ENCODE data around the gene STIMATE. TPM values are rescaled to one million over a fixed set of nuclear protein-coding genes. Genes with fewer than 3 reads are reported as not detected.

The STIMATE gene
- total and polyA plus RNA-seq, 2 experiments from 2014 or later = 11.2 to 23.6 TPM

DNA sequence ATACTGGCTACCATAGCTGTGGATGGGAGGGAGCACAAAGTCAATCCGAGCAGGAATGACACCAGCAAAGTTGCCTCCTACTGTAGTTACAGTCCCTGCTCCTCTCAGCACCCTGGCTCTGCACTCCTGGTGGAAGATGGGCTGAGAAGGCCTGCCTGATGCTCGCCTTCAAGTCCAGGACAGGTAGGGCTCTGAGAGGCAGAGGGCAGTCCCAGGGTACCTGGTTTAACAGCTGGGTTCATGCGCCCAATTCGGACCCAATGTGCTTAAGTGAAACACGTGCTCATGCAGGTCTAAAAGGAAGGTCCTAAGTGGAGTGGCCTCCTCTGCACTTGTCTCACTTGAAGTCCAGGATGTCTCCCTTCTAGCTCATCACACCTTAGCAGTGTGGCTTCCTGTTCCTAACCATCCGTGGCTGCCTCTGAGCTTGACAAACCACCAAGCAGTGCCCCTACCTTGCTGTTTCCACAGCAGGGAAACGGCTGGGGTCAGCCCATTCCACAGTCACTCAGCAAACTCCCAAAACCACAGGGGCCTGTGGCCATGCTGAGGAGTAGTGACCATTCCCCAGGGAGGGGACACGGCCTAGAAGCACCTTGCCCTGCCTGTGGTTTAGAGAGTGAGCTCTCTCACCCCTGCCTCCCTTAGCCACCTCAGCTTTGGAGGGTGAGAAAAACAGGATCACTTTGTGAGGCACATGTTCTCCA, 58.6 kb downstream of the STIMATE start:
- peaks cover 15% of the 10 kb centered on the region for H3K4me1 Mint-ChIP-seq
- DNase-seq (ENCODE audit: low spot score) (no peak), ATAC-seq (no peak)
- Histone ChIP-seq H2AFZ (no peak overlapping the region), H4K20me1 (replicated peaks; ENCODE audit: insufficient read depth) (no peaks in the 10 kb centered on the region), H3K27ac (ENCODE audit: low read depth) (no peak overlapping the region), H3K9me2 (ENCODE audit: insufficient read depth) (no peaks in the 10 kb centered on the region), H3K4me3 (no peak overlapping the region), H3K27me3 (ENCODE audit: insufficient read depth) (no peaks in the 10 kb centered on the region), H3K4me1 (ENCODE audit: insufficient read depth) (no peaks in the 10 kb centered on the region), H3K36me3 (ENCODE audit: insufficient read depth) (no peaks in the 10 kb centered on the region; the same call in 1 of the 2 replicates), H3K79me2 (replicated peaks; ENCODE audit: insufficient read depth) (no peaks in the 10 kb centered on the region), H3F3A (replicated peaks; ENCODE audit: low read depth) (no peaks in the 10 kb centered on the region), H3K4me2 (no peak overlapping the region)
- TF ChIP-seq ZNF331 (CRISPR knock-in tag; IDR thresholded peaks at IDR 0.05; ENCODE audit: low read depth) (no peak), NANOG (IDR thresholded peaks at IDR 0.05; ENCODE audit: borderline replicate concordance) (no peak), POLR2AphosphoS5 (IDR thresholded peaks at IDR 0.05; ENCODE audit: low read depth) (no peak), EZH2 (IDR thresholded peaks at IDR 0.05; ENCODE audit: low read depth, unreplicated experiment) (no peak), EZH2phosphoT487 (IDR thresholded peaks at IDR 0.05; ENCODE audit: unreplicated experiment) (no peak), ZNF114 (CRISPR knock-in tag; IDR thresholded peaks at IDR 0.05) (no peak)
- TF ChIP-seq, protein P1, sequence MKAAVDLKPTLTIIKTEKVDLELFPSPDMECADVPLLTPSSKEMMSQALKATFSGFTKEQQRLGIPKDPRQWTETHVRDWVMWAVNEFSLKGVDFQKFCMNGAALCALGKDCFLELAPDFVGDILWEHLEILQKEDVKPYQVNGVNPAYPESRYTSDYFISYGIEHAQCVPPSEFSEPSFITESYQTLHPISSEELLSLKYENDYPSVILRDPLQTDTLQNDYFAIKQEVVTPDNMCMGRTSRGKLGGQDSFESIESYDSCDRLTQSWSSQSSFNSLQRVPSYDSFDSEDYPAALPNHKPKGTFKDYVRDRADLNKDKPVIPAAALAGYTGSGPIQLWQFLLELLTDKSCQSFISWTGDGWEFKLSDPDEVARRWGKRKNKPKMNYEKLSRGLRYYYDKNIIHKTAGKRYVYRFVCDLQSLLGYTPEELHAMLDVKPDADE (IDR thresholded peaks at IDR 0.05) = no peak
- TF ChIP-seq, protein P2, sequence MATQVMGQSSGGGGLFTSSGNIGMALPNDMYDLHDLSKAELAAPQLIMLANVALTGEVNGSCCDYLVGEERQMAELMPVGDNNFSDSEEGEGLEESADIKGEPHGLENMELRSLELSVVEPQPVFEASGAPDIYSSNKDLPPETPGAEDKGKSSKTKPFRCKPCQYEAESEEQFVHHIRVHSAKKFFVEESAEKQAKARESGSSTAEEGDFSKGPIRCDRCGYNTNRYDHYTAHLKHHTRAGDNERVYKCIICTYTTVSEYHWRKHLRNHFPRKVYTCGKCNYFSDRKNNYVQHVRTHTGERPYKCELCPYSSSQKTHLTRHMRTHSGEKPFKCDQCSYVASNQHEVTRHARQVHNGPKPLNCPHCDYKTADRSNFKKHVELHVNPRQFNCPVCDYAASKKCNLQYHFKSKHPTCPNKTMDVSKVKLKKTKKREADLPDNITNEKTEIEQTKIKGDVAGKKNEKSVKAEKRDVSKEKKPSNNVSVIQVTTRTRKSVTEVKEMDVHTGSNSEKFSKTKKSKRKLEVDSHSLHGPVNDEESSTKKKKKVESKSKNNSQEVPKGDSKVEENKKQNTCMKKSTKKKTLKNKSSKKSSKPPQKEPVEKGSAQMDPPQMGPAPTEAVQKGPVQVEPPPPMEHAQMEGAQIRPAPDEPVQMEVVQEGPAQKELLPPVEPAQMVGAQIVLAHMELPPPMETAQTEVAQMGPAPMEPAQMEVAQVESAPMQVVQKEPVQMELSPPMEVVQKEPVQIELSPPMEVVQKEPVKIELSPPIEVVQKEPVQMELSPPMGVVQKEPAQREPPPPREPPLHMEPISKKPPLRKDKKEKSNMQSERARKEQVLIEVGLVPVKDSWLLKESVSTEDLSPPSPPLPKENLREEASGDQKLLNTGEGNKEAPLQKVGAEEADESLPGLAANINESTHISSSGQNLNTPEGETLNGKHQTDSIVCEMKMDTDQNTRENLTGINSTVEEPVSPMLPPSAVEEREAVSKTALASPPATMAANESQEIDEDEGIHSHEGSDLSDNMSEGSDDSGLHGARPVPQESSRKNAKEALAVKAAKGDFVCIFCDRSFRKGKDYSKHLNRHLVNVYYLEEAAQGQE (IDR thresholded peaks at IDR 0.05; ENCODE audit: unreplicated experiment) = no peak
- no peak overlapping the region for H3K4me3 Mint-ChIP-seq
- H3K36me3 Mint-ChIP-seq (ENCODE audit: low read depth) = peaks cover 15% of the 10 kb centered on the region; the same call in 2 of the 3 replicates
- H3K27ac Mint-ChIP-seq = no peak overlapping the region
- H3K9me3 Mint-ChIP-seq = no peaks in the 10 kb centered on the region
- H3K27me3 Mint-ChIP-seq (ENCODE audit: insufficient read depth, low read depth, poor library complexity) = peaks cover 13% of the 10 kb centered on the region

DNA sequence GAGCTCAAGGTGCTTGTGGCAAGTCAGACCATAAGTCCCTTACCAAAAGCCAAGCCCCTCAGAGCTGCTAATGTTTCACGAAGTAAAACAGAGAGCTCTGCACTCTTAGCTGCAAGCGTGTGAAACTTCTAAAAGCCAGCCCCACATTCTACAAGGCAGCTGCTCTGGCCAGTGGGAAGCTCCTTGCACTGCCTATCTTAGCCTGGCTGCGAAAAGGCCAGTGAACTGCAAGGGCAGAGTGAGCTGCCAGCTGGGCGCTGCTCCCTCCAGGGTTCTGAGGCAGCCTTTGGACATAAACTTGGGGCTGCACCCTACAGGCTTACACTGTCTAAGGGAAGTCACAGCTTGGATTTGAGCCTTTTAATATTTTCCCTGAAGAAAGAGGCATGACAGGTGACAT, 60.4 kb downstream of the STIMATE start:
- no peaks in the 10 kb centered on the region for H3F3A ChIP-seq (replicated peaks; ENCODE audit: low read depth)
- H3K79me2 ChIP-seq (replicated peaks; ENCODE audit: insufficient read depth) = no peaks in the 10 kb centered on the region
- H3K27ac ChIP-seq (ENCODE audit: low read depth) = no peak overlapping the region
- DNase-seq (ENCODE audit: low spot score) = no peak
- peaks cover 23% of the 10 kb centered on the region for H3K4me1 Mint-ChIP-seq
- no peaks in the 10 kb centered on the region for H3K27me3 ChIP-seq (ENCODE audit: insufficient read depth)
- H3K27ac Mint-ChIP-seq = no peak overlapping the region
- no peak overlapping the region for H3K4me2 ChIP-seq
- no peaks in the 10 kb centered on the region for H3K4me1 ChIP-seq (ENCODE audit: insufficient read depth)
- ATAC-seq = no peak
- no peaks in the 10 kb centered on the region for H3K9me3 Mint-ChIP-seq
- no peaks in the 10 kb centered on the region for H4K20me1 ChIP-seq (replicated peaks; ENCODE audit: insufficient read depth)
- no peaks in the 10 kb centered on the region for H3K9me2 ChIP-seq (ENCODE audit: insufficient read depth)
- H3K27me3 Mint-ChIP-seq (ENCODE audit: insufficient read depth, low read depth, poor library complexity) = peaks cover 16% of the 10 kb centered on the region
- H3K36me3 ChIP-seq (ENCODE audit: insufficient read depth) = no peaks in the 10 kb centered on the region; the same call in 1 of the 2 replicates
- no peak overlapping the region for H3K4me3 Mint-ChIP-seq
- no peak overlapping the region for H3K4me3 ChIP-seq
- H2AFZ ChIP-seq = no peak overlapping the region
- H3K36me3 Mint-ChIP-seq (ENCODE audit: low read depth) = peaks cover 9% of the 10 kb centered on the region; the same call in 2 of the 3 replicates
- no peak for TF ChIP-seq ZNF331 (CRISPR knock-in tag; IDR thresholded peaks at IDR 0.05; ENCODE audit: low read depth)
- no peak for TF ChIP-seq EZH2phosphoT487 (IDR thresholded peaks at IDR 0.05; ENCODE audit: unreplicated experiment)
- TF ChIP-seq JUNB (IDR thresholded peaks at IDR 0.05; ENCODE audit: unreplicated experiment) = no peak
- TF ChIP-seq, protein P3, sequence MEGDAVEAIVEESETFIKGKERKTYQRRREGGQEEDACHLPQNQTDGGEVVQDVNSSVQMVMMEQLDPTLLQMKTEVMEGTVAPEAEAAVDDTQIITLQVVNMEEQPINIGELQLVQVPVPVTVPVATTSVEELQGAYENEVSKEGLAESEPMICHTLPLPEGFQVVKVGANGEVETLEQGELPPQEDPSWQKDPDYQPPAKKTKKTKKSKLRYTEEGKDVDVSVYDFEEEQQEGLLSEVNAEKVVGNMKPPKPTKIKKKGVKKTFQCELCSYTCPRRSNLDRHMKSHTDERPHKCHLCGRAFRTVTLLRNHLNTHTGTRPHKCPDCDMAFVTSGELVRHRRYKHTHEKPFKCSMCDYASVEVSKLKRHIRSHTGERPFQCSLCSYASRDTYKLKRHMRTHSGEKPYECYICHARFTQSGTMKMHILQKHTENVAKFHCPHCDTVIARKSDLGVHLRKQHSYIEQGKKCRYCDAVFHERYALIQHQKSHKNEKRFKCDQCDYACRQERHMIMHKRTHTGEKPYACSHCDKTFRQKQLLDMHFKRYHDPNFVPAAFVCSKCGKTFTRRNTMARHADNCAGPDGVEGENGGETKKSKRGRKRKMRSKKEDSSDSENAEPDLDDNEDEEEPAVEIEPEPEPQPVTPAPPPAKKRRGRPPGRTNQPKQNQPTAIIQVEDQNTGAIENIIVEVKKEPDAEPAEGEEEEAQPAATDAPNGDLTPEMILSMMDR (conservative IDR thresholded peaks at IDR 0.05; ENCODE audit: low read depth in 2 of 2) = no peak
- no peak for TF ChIP-seq EZH2 (IDR thresholded peaks at IDR 0.05; ENCODE audit: low read depth, unreplicated experiment)
- TF ChIP-seq STAT1 (IDR thresholded peaks at IDR 0.05; ENCODE audit: unreplicated experiment) = no peak
- TF ChIP-seq, protein P1 (IDR thresholded peaks at IDR 0.05) = no peak
- TF ChIP-seq, protein P2 (IDR thresholded peaks at IDR 0.05; ENCODE audit: unreplicated experiment) = no peak
- no peak for TF ChIP-seq NANOG (IDR thresholded peaks at IDR 0.05; ENCODE audit: borderline replicate concordance)
- no peak for TF ChIP-seq POLR2AphosphoS5 (IDR thresholded peaks at IDR 0.05; ENCODE audit: low read depth)

Measured in GM23338 (cell line).